Ishikawa (cell line): Measurements from ENCODE around the gene PRR33.

Source experiments
- CEBPB ChIP-seq: IDR thresholded peaks from 2 replicates; pipeline ENCODE4 v1.6.1; 2012
- CREB1 ChIP-seq: IDR thresholded peaks from 2 replicates; pipeline ENCODE4 v1.6.1; 2012; ENCODE audit warnings: low read depth
- EGR1 ChIP-seq: IDR thresholded peaks from 2 replicates; pipeline ENCODE4 v1.6.1; 2012
- EP300 ChIP-seq: IDR thresholded peaks from 2 replicates; pipeline ENCODE4 v1.6.1; 2012; ENCODE audit warnings: borderline replicate concordance
- FOXM1 ChIP-seq: IDR thresholded peaks from 2 replicates; pipeline ENCODE4 v1.6.1; 2012; ENCODE audit warnings: low read depth, borderline replicate concordance
- NFIC ChIP-seq: IDR thresholded peaks from 2 replicates; pipeline ENCODE4 v1.6.1; 2012
- RAD21 ChIP-seq: IDR thresholded peaks from 2 replicates; pipeline ENCODE4 v1.6.1; 2012; ENCODE audit warnings: low read depth
- TAF1 ChIP-seq: IDR thresholded peaks from 2 replicates; pipeline ENCODE4 v1.6.1; 2012; ENCODE audit warnings: low read depth, mild to moderate bottlenecking
- TEAD4 ChIP-seq: IDR thresholded peaks from 2 replicates; pipeline ENCODE4 v1.6.1; 2012
- YY1 ChIP-seq: IDR thresholded peaks from 2 replicates; pipeline ENCODE4 v1.6.1; 2012; ENCODE audit warnings: low read depth
- ZBTB7A ChIP-seq: IDR thresholded peaks from 2 replicates; pipeline ENCODE4 v1.6.1; 2012; ENCODE audit warnings: low read depth
- TF ChIP-seq, protein P1 (sequence below): IDR thresholded peaks from 2 replicates; pipeline ENCODE4 v1.6.1; 2012
- TF ChIP-seq, protein P2 (sequence below): IDR thresholded peaks from 2 replicates; pipeline ENCODE4 v1.6.1; 2012
- TF ChIP-seq, protein P3 (sequence below): IDR thresholded peaks from 2 replicates; pipeline ENCODE4 v1.6.1; 2012; ENCODE audit warnings: low read depth, mild to moderate bottlenecking

GRCh38 chr11:1920128-1920908, 28.6 kb upstream of the PRR33 start:
- no peak for TF ChIP-seq YY1
- TF ChIP-seq TEAD4 = no peak
- no peak for TF ChIP-seq EP300
- TF ChIP-seq, protein P1, sequence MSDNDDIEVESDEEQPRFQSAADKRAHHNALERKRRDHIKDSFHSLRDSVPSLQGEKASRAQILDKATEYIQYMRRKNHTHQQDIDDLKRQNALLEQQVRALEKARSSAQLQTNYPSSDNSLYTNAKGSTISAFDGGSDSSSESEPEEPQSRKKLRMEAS = no peak
- no peak for TF ChIP-seq CEBPB
- TF ChIP-seq TAF1 = no peak
- TF ChIP-seq, protein P2, sequence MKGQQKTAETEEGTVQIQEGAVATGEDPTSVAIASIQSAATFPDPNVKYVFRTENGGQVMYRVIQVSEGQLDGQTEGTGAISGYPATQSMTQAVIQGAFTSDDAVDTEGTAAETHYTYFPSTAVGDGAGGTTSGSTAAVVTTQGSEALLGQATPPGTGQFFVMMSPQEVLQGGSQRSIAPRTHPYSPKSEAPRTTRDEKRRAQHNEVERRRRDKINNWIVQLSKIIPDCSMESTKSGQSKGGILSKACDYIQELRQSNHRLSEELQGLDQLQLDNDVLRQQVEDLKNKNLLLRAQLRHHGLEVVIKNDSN = no peak
- no peak for TF ChIP-seq RAD21
- no peak for TF ChIP-seq NFIC
- TF ChIP-seq ZBTB7A = no peak
- TF ChIP-seq EGR1 = no peak
- TF ChIP-seq FOXM1 = no peak
- TF ChIP-seq CREB1 = no peak
- TF ChIP-seq, protein P3, sequence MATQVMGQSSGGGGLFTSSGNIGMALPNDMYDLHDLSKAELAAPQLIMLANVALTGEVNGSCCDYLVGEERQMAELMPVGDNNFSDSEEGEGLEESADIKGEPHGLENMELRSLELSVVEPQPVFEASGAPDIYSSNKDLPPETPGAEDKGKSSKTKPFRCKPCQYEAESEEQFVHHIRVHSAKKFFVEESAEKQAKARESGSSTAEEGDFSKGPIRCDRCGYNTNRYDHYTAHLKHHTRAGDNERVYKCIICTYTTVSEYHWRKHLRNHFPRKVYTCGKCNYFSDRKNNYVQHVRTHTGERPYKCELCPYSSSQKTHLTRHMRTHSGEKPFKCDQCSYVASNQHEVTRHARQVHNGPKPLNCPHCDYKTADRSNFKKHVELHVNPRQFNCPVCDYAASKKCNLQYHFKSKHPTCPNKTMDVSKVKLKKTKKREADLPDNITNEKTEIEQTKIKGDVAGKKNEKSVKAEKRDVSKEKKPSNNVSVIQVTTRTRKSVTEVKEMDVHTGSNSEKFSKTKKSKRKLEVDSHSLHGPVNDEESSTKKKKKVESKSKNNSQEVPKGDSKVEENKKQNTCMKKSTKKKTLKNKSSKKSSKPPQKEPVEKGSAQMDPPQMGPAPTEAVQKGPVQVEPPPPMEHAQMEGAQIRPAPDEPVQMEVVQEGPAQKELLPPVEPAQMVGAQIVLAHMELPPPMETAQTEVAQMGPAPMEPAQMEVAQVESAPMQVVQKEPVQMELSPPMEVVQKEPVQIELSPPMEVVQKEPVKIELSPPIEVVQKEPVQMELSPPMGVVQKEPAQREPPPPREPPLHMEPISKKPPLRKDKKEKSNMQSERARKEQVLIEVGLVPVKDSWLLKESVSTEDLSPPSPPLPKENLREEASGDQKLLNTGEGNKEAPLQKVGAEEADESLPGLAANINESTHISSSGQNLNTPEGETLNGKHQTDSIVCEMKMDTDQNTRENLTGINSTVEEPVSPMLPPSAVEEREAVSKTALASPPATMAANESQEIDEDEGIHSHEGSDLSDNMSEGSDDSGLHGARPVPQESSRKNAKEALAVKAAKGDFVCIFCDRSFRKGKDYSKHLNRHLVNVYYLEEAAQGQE = no peak
